ENCODE data around the gene WASF3.

WASF3 gene

GRCh38 chr13:26557393-26558073 lies at the start of gene WASF3:
Gene WASF3, plus strand, starts transcription at chr13:26557683. Its CDS starts 84,588 bp downstream, at chr13:26642271.
- peak; percentile 67 for DNase-seq (ENCODE audit: low read depth, low spot score)

DNA sequence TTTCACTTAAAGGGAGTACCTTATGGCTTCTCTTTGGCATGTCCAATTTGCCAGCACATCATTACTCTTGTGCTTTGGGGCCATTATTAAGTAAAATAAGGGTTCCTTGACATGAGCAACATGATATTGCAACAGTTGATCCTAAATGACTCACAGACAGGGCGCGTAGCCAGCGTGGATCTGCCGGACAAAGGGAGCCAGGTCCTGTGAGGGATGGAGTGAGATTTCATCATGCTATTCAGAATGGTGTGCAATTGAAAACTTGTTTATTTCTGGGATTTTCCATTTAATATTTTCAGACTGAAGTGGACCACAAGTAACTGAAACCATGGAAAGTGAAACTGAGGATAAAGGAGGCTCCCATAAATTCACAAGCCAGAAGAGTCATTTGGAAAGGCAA lies 48.6 kb upstream of the WASF3 start:
- DNase-seq (ENCODE audit: low read depth, low spot score), result no peak

GRCh38 chr13:26509491-26509890 lies 48.0 kb upstream of the WASF3 start:
- no peak for DNase-seq (ENCODE audit: low read depth, low spot score)

GRCh38 chr13:26513931-26514330 lies 43.6 kb upstream of the WASF3 start:
- no peak for DNase-seq (ENCODE audit: low read depth, low spot score)

DNA sequence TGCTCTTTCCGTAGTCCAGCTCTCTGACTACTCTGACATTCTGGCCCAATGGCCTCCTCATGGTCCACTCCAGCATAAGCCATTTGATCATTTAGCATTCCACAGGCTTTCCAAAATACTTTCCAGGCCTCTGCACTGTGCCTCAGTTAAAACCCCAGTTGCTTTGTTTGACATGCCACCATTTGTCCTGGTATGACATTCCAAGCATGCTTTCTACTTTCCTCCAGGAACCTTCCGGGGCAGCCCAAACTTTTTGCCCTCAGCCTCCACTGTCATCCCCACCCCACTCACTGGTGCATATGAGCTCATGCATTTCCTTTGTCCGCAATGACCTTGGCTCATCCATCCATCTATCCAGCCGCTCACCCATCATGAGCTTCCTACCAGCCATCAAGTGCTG lies 41.8 kb upstream of the WASF3 start:
- no peak for DNase-seq (ENCODE audit: low read depth, low spot score)

DNA sequence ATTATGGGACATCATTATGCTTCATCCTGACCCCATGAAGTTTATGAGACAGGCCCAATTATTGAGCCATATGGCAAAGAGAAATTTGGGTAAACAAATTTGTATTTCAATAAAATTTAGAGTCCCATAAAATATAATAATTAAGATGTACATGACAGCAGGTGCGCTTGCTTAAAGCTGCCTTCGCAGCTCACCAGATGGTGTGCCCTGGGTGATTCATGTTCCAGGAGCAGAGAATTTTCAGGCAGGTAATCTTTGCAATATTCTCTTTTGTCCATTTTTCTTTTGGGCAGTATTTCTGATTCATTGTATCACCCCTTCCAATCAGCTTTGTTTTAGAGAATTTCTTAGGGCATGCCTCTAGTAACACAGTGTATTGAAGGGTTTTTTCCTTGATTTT lies 39.5 kb upstream of the WASF3 start:
- DNase-seq (ENCODE audit: low read depth, low spot score), result no peak

- no peak for DNase-seq (ENCODE audit: low read depth, low spot score)
Measured at GRCh38 chr13:26518451-26518959, 39.0 kb upstream of the WASF3 start.

GRCh38 chr13:26522571-26522970 lies 34.9 kb upstream of the WASF3 start:
- no peak for DNase-seq (ENCODE audit: low read depth, low spot score)

DNA sequence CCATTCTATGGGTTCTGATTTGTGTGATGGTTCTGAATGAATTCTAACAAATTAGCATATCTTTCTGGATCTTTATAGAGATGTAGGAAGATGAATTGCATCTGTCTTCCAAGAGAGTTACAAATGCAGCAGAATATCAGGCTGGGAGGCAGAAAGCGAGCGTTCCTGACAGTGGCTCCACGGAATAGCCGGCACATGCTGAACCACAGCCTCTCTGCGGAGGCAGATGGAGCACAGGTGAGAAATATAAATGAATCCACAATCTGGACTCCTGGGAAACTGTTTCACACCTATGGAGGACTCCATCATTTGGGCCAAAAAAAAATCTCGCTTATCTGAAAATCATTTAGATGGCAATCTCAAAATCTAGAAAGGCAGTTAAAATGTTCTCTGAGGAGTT lies 34.5 kb upstream of the WASF3 start:
- no peak for DNase-seq (ENCODE audit: low read depth, low spot score)

- no peak for DNase-seq (ENCODE audit: low read depth, low spot score)
Measured at GRCh38 chr13:26525528-26525927, 32.0 kb upstream of the WASF3 start.

DNA sequence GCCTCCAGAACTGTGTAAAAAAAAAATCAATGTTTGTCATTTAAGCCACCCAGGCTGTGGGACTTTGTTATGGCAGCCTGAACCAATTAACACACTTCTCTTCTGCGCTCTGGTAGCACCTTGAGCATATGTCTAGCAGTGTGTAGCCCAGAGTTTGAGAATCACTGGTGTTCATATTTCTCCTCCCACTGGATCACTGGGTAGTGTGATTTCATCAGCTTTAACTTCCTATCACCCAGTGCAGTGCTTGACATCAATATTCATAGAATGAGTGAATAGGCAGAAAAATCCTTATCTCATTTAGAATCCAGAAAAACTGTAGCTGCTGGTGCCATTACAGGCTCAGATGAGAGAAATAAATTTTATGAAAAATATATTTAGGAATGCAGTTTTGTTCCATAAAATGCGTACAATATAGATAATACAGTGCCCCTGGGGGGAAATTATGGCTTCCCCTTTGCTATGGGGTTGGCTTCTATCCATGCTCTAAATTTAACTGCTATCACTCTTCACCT lies 30.7 kb upstream of the WASF3 start:
- no peak for DNase-seq (ENCODE audit: low read depth, low spot score)

- DNase-seq (ENCODE audit: low read depth, low spot score), result no peak
Measured at GRCh38 chr13:26528527-26528926, 29.0 kb upstream of the WASF3 start.

DNA sequence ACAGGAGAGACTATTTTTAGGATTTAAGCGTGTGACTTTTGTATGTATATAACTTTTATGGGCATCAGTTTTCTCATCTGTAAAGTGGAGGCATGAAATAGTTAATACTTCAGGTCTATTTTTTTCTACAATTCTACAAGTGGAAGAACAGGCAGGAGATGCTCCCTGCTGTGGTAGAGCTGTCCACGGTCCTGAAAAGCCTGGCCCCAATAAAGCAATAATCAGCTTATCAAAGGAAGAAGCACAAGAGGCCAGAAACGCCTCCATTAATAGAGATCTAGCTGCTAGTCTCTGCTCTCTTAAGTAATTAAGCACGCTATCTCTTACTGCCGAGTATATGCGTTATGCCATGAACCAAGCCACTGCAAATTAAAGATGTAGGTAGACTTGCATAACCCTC lies 28.0 kb upstream of the WASF3 start:
- no peak for DNase-seq (ENCODE audit: low read depth, low spot score)

GRCh38 chr13:26531742-26532141 lies 25.7 kb upstream of the WASF3 start:
- no peak for DNase-seq (ENCODE audit: low read depth, low spot score)

GRCh38 chr13:26534036-26534726 lies 23.3 kb upstream of the WASF3 start:
- DNase-seq (ENCODE audit: low read depth, low spot score), result no peak

- no peak for DNase-seq (ENCODE audit: low read depth, low spot score)
Measured at GRCh38 chr13:26538363-26539317, 18.8 kb upstream of the WASF3 start.

DNA sequence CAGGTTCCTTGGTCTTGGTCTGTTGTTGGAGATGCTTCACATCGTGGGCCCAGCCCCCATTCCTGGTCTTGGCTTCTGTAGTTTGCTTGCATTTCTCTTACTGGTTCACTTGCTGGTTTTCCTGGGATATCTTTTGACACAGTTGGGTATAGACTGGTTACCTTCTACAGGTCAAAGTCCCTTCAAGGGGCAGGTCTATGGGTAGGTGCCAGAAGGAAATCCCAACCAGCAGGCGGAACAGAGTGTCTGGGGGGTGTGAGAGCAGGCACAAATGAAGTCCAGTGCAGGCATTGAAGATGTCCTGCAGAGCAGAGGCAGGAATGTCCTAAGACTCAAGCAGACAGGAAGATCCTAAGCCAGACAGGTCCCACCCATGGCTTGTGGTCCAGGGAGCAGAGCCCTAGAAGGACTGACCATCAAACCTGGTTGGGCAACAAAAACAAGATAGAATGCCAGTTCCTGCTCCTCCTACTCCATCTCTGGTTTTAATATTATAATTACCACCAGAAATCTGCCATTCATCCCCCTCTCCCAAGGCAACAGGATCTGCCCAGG lies 17.7 kb upstream of the WASF3 start:
- DNase-seq (ENCODE audit: low read depth, low spot score), result no peak

DNA sequence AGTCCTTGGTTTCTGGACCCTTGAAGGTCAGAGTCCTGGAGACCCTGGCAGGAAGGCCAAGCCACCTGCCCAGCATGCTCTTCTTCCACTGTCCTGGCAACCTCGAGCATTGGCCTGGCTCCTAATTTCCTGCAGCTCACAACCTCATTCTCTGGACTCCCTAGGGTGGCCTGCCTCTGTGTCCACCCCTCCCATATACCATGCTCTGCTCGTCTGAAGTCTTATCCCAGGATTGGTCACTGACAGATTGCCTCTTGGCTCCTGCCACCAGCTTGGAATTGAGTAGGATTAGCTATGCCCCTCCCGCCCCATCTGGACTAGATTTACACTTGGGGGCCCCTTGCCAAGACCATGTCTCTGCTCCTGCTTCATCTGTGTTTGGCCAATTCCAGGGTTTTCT lies 17.1 kb upstream of the WASF3 start:
- DNase-seq (ENCODE audit: low read depth, low spot score), result no peak

- DNase-seq (ENCODE audit: low read depth, low spot score), result no peak
Measured at GRCh38 chr13:26541041-26541440, 16.4 kb upstream of the WASF3 start.

GRCh38 chr13:26541678-26542568 lies 15.6 kb upstream of the WASF3 start:
- no peak for DNase-seq (ENCODE audit: low read depth, low spot score)

GRCh38 chr13:26544707-26545106 lies 12.8 kb upstream of the WASF3 start:
- DNase-seq (ENCODE audit: low read depth, low spot score), result no peak
